GM23248 (cell line): ENCODE results near the gene HBP1.

Source experiments
- EZH2 ChIP-seq: fragments of 200-600 bp; sonication (generic); IDR thresholded peaks from 2 replicates; pipeline ENCODE4 v1.6.1; 2018; ENCODE audit warnings: antibody characterized with exemption, mild to moderate bottlenecking; ENCODE audit not compliant: insufficient read depth, poor library complexity, severe bottlenecking
- EZH2phosphoT487 ChIP-seq: fragments of 200-600 bp; sonication (generic); IDR thresholded peaks from 2 replicates; pipeline ENCODE4 v1.6.1; 2018; ENCODE audit warnings: antibody characterized with exemption, moderate library complexity, mild to moderate bottlenecking, low read depth; ENCODE audit not compliant: insufficient read depth

DNA sequence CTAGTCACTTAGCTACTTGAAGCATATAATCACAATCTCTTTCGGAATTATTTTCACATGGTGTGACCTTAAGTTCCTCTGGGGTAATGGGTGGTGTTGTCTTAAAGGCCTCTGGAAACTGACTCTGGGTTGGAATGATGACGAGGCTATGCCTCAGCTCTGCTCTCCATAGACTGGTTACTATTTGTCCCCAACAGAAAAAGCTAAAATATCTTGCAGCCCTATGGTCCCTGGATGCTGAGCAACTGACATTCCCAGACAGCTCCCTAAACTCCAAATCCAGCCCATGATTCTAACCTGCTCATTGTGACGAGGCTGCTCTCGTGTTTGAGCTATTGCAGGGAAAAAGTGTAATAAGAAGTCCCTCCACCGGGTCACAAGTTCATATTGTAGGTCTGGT, 51.6 kb downstream of the HBP1 start:
- TF ChIP-seq EZH2phosphoT487 (no peak), EZH2 (no peak)
